Thoracic aorta (tissue), 2 donors: ENCODE data around the gene CCT6B. TPM values are rescaled to one million over a fixed set of nuclear protein-coding genes. Genes with fewer than 3 reads are reported as not detected.

Source experiments
- ATAC-seq: fragments of 150-250 bp; one replicate; pipeline ENCODE4 v1.8.0; 2017; ENCODE audit warnings: low read depth; ENCODE audit not compliant: insufficient number of reproducible peaks, low FRiP score
- DNase-seq: peaks from one replicate; pipeline ENCODE4 v3.0.0-alpha.2; 2020; ENCODE audit warnings: low spot score
- H3K27ac ChIP-seq, 2 donors: fragments of 200-600 bp; sonication (generic); 1 replicate in 1 of 2; 2 replicates in 1 of 2; pipeline ENCODE4 v1.5.1; 2016; ENCODE audit warnings: mild to moderate bottlenecking in 2 of 2, moderate library complexity in 2 of 2
- H3K27me3 ChIP-seq: fragments of 200-600 bp; sonication (generic); replicated peaks from 2 replicates; pipeline ENCODE4 v1.6.0; 2016; ENCODE audit warnings: mild to moderate bottlenecking; ENCODE audit not compliant: insufficient read depth
- H3K36me3 ChIP-seq: fragments of 200-600 bp; sonication (generic); one replicate; pipeline ENCODE4 v1.5.1; 2016
- H3K4me1 ChIP-seq, 2 donors: fragments of 200-600 bp; sonication (generic); 1 replicate in 1 of 2; 2 replicates in 1 of 2; pipeline versions ENCODE4 v1.5.1 to v1.6.0; 2016; ENCODE audit warnings: low read depth in 2 of 2, mild to moderate bottlenecking in 1 of 2; ENCODE audit not compliant: control insufficient read depth in 1 of 2
- H3K4me3 ChIP-seq: fragments of 200-600 bp; sonication (generic); 2 replicates; pipeline ENCODE4 v1.5.1; 2016; ENCODE audit warnings: mild to moderate bottlenecking
- H3K9me3 ChIP-seq: fragments of 200-600 bp; sonication (generic); 2 replicates; pipeline ENCODE4 v1.5.1; 2016
- total RNA-seq, 2 donors: library from RNA; depleted of rRNA; stranded (reverse); fragments of >200 nt; gene quantifications; one replicate each; pipeline versions ENCODE4 v1.1.0 to v1.2.3, GENCODE V29; 2016
- TF ChIP-seq, protein P1 (sequence below): fragments of 200-600 bp; sonication (generic); IDR thresholded peaks from one replicate; pipeline ENCODE4 v1.5.1; 2019; ENCODE audit warnings: antibody characterized with exemption

The CCT6B gene
- total RNA-seq, result 1 to 10 TPM; 1.1 to 4.9 TPM

DNA sequence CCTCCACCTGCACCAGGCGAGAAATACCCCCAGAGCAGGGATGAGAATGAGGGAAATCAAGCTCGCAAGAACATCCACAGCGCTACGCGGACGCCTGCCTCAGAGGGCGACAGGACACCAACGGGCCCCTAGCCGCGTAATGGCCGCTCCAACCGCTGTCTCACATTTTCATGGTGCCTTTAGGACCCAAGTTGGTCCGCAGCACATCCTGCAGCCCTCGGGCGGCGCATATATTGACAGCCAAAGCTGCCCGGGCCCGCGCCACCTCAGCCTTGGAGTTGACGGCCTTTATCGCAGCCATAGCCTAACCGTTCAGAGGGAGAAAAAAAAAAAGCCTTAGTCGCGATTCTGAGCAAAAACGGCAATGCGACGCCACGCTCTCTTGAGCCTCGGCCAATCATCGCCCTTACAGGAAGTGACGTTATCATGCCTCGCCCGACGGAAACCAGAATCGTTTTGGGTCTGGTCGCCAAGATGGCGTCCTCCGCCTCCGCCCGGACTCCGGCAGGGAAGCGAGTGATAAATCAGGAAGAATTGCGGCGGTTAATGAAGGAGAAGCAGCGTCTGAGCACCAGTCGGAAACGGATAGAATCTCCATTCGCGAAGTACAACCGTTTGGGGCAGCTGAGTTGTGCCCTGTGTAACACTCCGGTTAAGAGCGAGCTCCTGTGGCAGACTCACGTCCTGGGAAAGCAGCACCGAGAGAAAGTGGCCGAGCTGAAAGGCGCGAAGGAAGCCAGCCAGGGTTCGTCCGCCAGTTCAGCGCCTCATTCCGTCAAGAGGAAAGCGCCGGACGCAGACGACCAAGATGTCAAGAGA is at the start of gene CCT6B, which contains the start of gene ZNF830:
TSS of gene CCT6B (minus strand) at position 368 of the 819 bp plus-strand sequence. CDS start at position 301, 67 bp downstream.
TSS of gene ZNF830 (plus strand) at position 448 of the 819 bp plus-strand sequence. CDS start at position 475, 27 bp downstream.
- peak; percentile 72 for DNase-seq
- peaks cover 13 to 26% of the 10 kb centered on the region in 2 donors for H3K4me1 ChIP-seq
- TF ChIP-seq, protein P1, sequence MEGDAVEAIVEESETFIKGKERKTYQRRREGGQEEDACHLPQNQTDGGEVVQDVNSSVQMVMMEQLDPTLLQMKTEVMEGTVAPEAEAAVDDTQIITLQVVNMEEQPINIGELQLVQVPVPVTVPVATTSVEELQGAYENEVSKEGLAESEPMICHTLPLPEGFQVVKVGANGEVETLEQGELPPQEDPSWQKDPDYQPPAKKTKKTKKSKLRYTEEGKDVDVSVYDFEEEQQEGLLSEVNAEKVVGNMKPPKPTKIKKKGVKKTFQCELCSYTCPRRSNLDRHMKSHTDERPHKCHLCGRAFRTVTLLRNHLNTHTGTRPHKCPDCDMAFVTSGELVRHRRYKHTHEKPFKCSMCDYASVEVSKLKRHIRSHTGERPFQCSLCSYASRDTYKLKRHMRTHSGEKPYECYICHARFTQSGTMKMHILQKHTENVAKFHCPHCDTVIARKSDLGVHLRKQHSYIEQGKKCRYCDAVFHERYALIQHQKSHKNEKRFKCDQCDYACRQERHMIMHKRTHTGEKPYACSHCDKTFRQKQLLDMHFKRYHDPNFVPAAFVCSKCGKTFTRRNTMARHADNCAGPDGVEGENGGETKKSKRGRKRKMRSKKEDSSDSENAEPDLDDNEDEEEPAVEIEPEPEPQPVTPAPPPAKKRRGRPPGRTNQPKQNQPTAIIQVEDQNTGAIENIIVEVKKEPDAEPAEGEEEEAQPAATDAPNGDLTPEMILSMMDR, result no peak
- no peaks in the 10 kb centered on the region for H3K27me3 ChIP-seq
- H3K4me3 ChIP-seq, result peak within 1 kb of the TSS; percentile 83
- H3K9me3 ChIP-seq, result no peaks in the 10 kb centered on the region
- H3K27ac ChIP-seq, result peak within 1 kb of the TSS; percentile 86 to 97
- H3K36me3 ChIP-seq, result no peaks in the 10 kb centered on the region
- peak; percentile 99 for ATAC-seq

GRCh38 chr17:35010093-35010492 is 48.8 kb upstream of the CCT6B start:
- Histone ChIP-seq H3K27ac (no peak overlapping the region), H3K27me3 (no peaks in the 10 kb centered on the region), H3K36me3 (peaks cover 39% of the 10 kb centered on the region), H3K4me1 (no peaks in the 10 kb centered on the region), H3K9me3 (no peaks in the 10 kb centered on the region), H3K4me3 (no peak overlapping the region)
- TF ChIP-seq, protein P1, result no peak
- ATAC-seq, result no peak
- DNase-seq, result no peak

DNA sequence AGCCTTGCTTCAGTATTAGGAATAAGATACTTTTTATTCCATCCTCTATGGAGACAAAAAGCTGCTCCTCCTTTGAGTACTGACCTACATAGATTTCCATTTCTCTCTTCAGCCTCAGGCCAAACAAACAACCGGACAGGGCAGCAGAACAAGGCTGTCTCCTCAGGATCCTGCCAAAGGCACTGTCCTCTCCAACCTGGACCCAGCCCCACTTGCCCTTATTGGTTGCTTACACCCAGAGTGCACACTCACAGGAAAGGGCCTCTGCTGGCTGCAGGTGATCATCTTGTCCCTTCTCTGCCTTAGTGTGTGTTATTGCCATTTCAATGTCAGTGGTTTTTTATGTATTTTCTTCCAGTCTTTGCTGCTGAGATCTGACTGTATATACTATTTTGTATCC is 45.7 kb upstream of the CCT6B start:
- H3K4me1 ChIP-seq, result no peaks in the 10 kb centered on the region
- peaks cover 34% of the 10 kb centered on the region for H3K36me3 ChIP-seq
- ATAC-seq (no peak), DNase-seq (no peak)
- TF ChIP-seq, protein P1, result no peak
- no peak overlapping the region for H3K4me3 ChIP-seq
- H3K9me3 ChIP-seq, result no peaks in the 10 kb centered on the region
- H3K27ac ChIP-seq, result no peak overlapping the region
- no peaks in the 10 kb centered on the region for H3K27me3 ChIP-seq

DNA sequence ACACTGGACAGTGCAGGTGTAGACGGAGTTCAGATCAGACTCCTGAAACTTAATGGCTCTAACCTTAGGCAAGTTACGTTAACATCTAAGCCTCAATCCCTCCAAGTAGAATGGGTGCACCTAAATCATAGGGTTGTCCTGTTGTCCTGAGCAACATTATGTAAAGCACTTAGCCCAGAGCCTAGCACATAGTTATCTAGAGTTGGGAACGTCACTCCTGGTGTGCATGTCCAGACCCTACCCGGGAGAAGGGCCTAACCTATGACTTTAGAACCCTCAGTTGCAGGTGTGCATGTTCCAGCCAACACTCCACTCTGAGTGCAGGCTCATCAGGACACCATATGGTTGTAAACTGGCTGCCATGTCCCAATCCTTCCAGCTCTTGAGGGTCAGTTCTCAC is 45.1 kb upstream of the CCT6B start:
- peaks cover 32% of the 10 kb centered on the region for H3K36me3 ChIP-seq

GRCh38 chr17:35003778-35004177 is 42.5 kb upstream of the CCT6B start:
- Histone ChIP-seq H3K27me3 (no peaks in the 10 kb centered on the region), H3K4me3 (no peak overlapping the region), H3K9me3 (no peaks in the 10 kb centered on the region), H3K36me3 (peaks cover 25% of the 10 kb centered on the region), H3K4me1 (no peaks in the 10 kb centered on the region), H3K27ac (no peak overlapping the region)
- TF ChIP-seq, protein P1, result no peak
- DNase-seq, result no peak
- ATAC-seq, result no peak

More for the DNA sequence above, 45.1 kb upstream of the CCT6B start:
- no peaks in the 10 kb centered on the region for H3K27me3 ChIP-seq
- no peak overlapping the region for H3K4me3 ChIP-seq
- no peak for DNase-seq
- no peaks in the 10 kb centered on the region for H3K9me3 ChIP-seq
- H3K4me1 ChIP-seq, result no peaks in the 10 kb centered on the region
- H3K27ac ChIP-seq, result no peak overlapping the region
- no peak for ATAC-seq
- TF ChIP-seq, protein P1, result no peak
